Tibial nerve (tissue), 4 donors: ENCODE data around the gene ADM5.

Experiments used
- CTCF ChIP-seq, 5 experiments: fragments of 200-600 bp in 3 of 5; fragments of 450-650 bp in 2 of 5; sonication (generic) in 3 of 5; IDR thresholded peaks; one replicate each; pipeline ENCODE4 v1.5.1; 2016 to 2019; ENCODE audit warnings: antibody characterized with exemption in 5 of 5, mild to moderate bottlenecking in 3 of 5, moderate library complexity in 2 of 5
- EP300 ChIP-seq, 2 donors: sonication (generic); formaldehyde crosslinking; IDR thresholded peaks; one replicate each; pipeline ENCODE4 v1.6.1; 2017; ENCODE audit warnings: antibody characterized with exemption in 2 of 2, mild to moderate bottlenecking in 1 of 2
- POLR2A ChIP-seq, 2 donors: fragments of 450-650 bp; IDR thresholded peaks; one replicate each; pipeline ENCODE4 v1.6.1; 2017; ENCODE audit warnings: antibody characterized with exemption in 2 of 2, mild to moderate bottlenecking in 2 of 2, moderate library complexity in 2 of 2

- TF ChIP-seq CTCF (IDR thresholded peaks at IDR 0.05) (no peak), EP300 (IDR thresholded peaks at IDR 0.05) (no peak), POLR2A (IDR thresholded peaks at IDR 0.05) (no peak)
Observed at GRCh38 chr19:49663224-49663623, 26.2 kb upstream of the ADM5 start.
